HL-60/S4 (cell line): Measurements from ENCODE around the gene XPNPEP2.

Source experiments
- in situ Hi-C: fragments of 300-500 bp; cut with MboI; formaldehyde crosslinking; loops from 2 replicates; pipeline ENCODE4 v1.14.3; 2022; ENCODE audit warnings: low sequenced_read_pairs

Gene XPNPEP2, protein sequence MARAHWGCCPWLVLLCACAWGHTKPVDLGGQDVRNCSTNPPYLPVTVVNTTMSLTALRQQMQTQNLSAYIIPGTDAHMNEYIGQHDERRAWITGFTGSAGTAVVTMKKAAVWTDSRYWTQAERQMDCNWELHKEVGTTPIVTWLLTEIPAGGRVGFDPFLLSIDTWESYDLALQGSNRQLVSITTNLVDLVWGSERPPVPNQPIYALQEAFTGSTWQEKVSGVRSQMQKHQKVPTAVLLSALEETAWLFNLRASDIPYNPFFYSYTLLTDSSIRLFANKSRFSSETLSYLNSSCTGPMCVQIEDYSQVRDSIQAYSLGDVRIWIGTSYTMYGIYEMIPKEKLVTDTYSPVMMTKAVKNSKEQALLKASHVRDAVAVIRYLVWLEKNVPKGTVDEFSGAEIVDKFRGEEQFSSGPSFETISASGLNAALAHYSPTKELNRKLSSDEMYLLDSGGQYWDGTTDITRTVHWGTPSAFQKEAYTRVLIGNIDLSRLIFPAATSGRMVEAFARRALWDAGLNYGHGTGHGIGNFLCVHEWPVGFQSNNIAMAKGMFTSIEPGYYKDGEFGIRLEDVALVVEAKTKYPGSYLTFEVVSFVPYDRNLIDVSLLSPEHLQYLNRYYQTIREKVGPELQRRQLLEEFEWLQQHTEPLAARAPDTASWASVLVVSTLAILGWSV

DNA sequence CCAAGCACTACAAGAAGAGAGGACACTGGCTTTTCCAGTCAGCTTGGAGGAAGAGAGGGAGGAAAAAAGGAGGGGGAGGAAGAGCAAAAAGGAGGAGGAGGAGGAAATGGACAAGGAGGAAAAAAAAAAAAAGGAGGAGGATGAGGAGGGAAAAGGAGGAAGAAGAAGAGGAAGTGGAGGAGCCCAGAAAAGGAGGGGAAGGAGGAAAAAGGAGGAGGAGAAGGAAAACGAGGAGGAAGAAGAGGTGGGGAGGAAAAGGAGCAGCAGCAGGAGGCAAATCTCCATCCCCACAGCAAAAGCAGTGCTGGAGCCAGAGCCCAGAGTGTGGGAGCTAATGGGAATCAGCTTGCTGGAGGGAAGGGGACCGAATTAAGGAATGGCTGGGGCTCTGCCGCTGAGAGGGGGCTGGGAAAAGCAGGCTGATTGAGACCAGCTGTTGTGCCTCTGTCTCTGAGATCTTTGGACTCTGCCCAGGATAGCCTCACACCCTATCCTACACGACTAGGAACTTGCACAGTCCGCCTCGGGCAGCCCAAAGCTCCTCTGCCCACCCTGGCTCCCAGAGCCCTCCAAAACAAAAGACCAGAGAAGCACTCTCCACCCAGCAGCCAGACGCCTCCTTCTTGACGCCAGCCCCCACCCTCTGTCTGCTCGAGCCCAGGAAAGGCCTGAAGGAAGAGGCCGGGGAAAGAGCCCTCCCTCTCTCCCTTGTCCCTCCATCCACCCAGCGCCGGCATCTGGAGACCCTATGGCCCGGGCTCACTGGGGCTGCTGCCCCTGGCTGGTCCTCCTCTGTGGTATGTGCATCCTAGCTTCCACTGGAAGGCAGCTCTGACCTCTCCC, at the start of gene XPNPEP2:
XPNPEP2 (plus strand) TSS at position 514 of the 843 bp plus-strand sequence; CDS start at position 749, 235 bp downstream.
- in situ Hi-C loops = no loop called here

DNA sequence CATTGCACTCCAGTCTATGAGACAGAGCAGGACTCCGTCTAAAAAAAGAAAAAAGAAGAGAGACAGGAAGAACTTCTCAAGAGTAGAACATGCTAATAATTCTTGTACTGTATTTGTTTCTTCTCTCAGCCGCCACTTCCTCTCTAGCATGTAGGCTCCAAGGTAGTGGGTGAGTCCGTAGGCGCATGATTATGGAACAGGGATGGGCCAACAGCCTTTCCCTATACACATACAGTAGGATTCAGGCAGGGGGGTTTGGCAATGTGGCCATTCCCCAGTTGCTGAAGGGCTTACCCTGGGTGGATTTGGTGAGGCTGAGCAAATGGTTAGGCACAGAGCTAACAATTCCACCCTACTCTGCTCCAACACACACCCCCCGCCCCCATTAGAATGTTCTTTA, 49.0 kb upstream of the XPNPEP2 start:
- in situ Hi-C loops = no loop called here

DNA sequence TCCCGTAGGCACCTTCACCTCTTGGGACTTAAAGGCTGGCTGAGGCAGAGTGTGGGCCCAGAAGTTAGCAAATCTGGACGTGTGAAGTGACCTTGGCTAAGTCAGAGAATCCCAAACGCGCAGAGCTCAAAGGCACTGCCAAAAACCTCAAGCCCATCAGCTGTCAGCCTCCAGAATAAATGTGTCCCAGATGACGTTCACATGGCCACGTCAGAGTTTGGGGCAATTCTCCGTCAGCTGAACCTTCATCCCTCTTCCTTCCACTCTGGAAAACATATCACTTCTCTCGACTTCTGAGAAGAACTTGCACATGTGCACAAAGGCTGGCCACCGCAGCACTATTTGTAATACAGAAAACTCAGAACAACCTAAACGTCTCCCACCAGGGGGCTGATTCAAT, 48.3 kb upstream of the XPNPEP2 start:
- in situ Hi-C loops = no loop called here

DNA sequence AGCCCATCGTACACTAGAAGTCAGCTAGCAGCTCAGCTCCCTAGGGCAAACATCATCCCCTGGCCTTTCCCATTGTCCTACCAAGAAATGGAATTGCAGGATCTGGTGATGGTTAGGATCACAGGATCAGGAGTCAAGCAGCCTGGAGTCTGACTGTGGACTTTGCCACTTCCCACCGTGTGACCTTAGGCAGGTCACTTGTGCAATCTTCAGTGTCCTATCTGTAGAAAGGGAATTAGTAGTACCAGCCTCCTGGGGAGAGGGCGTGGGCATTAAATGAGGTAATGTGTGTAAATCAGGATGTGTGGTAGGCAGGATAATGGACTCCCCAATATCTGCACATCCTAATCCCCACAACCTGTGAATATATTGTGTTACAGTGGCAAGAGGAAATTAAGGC, 45.4 kb upstream of the XPNPEP2 start:
- in situ Hi-C loops = no loop called here

DNA sequence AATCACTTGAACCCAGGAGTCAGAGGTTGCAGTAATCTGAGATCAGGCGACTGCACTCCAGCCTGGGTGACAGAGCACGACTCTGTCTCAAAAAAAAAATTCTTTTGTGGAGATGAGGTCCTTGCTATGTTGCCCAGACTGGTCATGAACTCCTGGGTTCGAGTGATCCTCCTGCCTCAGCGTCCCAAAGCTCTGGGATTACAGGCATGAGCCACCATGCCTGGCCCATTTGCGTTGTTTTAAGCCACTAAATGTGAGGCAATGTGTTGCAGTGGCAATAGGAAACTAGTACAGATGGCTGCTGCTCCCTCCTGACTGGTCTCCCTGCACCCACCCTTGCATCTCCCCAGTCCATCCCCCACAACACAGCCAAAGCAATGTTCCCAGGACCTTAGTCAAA, 44.0 kb upstream of the XPNPEP2 start:
- in situ Hi-C loops = no loop called here

DNA sequence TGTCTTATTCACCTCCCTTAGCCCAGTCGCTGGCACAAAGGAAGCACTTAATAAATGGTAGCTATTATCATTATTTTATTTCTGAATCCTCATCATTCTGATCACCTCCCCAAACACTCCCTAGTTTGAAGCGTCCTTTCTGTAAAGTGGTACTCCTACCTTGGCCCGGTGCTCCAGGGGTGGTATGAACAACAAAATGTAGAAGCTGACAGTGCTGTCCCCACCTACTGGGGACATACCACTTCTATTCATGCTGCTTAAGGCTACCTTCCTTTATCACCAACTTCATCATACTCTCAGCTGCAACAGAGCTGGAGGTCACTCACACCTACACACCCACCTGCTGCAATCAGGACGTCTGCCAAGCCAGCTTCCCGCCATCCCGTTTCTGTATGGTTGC, 43.2 kb upstream of the XPNPEP2 start:
- in situ Hi-C loops = no loop called here

DNA sequence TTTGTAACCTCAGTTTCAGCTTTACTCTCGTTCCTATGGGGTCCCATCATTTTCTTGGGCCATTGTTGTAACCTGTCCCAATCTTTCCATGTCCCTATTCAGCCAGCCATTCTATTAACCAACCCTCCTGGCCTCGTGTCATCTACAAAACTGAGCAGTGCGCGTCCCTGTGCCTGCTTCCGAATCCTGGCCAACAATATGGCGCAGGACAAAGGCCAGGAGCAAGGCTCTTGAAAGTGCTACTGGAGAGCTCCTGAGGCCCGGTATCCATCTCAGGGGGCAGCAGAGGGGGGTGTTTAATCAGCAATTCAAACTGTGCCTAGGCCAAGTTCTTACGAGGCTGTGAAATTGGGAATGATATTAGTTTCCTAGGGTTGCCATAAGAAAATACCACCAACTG, 42.8 kb upstream of the XPNPEP2 start:
- in situ Hi-C loops = no loop called here

DNA sequence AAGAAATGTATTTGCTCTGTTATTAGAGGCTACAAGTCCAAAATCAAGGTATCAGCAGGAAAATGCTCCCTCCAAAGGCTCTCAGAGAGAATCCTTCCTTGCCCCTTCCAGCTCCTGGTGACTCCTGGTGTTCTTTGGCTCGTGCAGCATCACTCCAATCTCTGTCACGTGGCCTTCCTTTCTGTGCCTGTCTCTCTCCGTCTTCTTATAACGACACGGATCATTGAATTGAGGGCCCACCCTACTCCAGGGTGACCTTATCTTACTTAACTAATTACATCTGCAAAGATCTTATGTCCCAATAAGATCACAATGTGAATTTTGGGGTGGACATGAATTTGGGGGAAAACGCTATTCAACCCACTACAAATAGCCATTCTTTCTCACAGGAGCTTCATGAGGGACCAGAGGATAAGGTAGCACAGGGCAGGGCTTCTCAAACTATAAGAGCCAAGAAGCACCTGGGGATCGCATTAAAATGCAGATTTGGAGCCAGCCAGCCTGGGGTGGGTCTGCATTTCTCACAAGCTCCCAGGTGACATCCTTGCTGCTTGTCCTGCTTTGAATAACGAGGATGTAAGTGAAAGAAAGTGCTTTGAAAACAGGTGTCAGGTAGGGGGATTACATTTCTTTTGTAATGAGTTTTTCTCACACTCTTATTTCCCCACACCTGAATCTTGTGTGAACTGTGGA, 42.2 kb upstream of the XPNPEP2 start:
- in situ Hi-C loops = no loop called here

DNA sequence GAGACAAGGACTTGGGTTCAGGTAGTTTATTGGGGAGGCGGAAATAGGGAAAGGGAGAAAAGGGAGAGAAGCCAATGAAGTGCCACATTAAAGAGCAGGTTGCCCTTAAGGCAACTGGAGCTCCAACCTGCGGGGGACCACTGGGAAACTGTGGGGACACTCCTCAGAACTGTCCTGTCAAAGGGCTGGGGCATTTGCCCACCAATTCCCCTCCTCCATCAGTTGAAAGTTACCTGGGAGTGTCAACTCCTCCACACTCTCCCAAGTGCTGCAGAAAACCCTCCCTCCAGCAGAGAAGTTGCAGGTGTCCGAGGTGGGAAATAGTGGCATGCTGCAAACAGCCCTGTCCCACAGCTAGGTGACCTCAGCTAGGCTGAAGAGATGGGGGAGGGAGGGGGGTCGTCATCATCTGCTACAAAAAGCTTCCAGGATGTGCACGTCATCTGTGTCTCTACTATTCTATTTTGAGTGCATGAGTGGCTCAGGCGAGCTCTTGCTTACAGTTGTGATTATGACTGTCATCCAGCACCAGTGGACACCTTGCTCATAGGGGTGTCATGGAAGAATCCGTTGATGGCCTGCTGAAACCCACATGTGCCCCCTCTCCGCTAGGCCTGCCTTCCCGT, 41.5 kb upstream of the XPNPEP2 start:
- in situ Hi-C loops = no loop called here

DNA sequence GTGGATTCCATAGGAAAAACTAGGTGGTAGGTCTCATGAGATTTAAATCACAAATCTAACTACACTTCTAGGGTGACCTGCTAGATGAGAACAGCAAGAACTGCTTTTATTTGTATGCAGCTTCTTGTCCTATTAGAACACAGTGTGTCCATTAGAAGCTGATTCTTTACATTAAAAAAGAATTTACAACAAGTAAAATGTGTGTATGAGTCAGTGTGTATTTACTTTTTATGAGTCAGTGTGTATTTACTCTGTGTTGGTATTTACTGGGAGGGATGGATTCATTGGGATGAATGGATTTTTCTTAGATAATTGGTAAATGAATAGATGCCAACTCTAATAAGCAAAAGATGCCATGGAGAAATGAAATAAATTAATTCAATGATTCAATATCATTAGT, 40.6 kb upstream of the XPNPEP2 start:
- in situ Hi-C loops = no loop called here

DNA sequence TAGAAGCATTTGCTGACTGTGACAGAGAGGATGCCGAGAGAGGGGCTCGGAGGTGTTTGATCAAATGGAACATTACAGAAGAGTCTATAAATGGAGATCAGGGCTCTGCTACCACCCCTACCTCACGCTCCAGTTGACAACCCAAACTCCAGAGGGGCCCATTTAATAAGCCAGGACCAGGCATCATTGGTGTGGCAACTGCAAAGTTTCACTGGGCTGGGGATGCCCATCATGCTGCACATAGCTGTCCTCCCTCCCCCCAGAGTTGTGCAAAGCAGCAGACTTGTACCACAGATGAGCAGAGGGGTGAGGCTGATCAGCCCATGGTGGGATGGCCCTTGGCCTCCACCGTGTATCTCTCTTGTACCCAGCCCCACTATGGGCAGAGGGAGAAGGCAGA, 38.2 kb upstream of the XPNPEP2 start:
- in situ Hi-C loops = no loop called here

DNA sequence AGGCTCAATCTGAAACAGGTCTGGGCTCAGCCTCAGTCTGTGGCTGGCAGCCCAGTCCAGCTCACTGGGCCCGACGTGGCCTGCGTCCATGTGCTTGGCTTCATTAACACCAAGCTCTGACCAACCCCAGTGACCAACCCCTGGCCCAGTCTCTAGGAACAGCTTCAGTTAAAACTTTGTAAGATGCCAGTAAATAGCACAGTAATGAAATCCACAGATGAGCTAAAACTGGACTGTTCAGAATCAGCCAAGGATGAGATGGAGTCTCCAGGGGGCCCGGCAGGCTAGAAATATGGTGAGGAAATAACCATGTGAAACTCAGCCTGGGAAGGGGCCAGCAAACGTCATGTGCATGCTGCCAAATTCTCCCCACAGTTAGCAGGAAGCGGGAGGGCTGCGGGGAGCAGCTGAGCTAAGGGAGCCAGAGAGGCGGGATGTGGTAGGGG, 37.1 kb upstream of the XPNPEP2 start:
- in situ Hi-C loops = no loop called here

DNA sequence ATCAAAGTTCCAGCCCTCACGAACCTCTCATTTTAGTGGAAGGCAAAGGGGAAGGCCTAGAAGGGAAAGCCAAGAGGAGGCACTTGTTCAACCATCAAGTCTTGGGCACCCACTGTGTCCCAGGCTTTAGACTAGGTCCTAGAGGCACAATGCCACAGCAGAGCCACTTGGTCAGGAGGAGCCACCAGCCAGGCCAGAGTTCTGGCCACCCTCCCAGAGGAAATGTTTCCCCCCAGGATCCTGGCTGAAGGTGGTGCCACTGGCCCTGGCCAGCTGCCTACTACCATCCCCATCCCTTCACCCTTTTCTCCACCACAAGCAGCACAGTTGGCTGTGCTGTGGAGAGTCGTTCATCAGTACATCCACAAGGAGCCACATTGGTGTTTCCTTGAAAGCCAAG, 34.3 kb upstream of the XPNPEP2 start:
- in situ Hi-C loops = no loop called here

DNA sequence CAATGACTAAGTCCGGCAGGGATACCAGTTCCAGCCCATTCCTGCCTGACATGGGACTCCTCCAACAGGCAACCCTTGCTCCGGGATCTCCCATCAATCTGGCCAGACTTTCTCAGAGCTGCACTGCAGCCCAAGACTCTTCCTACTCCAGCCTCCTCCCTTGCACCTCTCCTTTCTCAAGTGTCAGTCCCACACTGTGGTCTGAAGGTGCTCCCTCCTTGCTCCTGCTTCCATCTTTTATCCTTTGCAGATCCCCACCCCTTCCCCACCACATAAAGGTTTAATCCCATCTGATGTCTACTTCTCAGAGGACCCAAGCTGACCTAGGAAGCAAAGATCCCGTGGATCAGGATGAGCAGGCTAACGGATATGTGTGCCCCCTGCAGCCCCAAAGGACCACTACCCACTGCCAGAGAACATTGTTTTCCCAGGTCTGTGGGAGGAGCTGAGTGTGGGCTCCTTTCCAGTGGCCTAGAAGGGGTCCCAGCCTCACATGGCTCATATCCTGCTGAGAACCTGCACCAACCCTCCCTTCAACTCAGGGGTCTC, 33.3 kb upstream of the XPNPEP2 start:
- in situ Hi-C loops = no loop called here

DNA sequence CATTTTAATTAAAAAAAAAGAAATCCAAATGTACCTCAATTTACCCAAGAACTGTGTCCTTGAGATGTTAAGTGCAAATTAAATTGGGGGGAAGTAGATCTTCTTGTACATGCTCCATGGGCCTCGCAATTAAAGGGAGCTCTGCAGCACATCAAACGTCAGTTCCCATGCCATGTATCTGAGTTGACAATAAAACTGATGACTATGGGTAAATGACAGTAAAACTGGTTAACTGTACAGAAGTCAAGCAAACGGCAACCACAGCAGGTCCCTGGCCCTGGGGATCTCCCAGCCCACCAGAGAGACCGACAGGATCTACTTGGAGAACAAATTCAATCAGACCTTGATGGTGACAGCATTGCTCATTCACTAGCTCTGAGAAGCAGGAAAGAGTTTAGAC, 32.8 kb upstream of the XPNPEP2 start:
- in situ Hi-C loops = no loop called here

DNA sequence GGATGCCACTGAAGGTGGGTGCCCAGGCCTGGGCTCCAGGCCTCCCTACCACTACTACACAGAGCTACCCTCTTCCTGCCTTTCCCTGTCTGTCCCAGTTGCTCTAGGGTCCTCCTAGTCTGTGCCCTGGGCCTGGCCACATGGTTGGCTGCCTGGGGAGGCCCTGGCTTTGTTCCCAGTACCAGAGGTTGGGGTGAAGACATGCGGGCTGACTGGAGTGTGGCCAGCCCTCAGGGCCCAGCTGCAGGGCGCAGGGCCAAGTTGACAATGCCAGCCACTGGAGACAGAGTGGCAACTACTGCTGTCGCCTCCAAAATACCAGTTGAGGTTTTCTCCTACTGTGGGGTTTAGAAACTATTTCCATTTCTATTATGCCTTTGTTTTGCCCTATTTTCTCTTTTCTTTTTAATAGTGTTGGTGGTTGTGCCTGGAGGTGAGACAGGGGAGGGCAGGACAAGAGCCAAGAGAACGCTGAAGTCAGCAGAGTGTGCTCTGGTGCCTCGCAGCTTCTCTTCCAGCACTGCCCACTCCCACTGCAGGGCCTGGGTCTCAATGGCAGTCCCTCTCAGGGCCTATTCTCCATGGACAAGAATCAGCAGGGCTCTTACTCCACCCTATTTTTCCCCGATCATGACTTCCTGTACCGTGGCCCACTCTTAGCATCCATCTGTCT, 32.2 kb upstream of the XPNPEP2 start:
- in situ Hi-C loops = no loop called here

DNA sequence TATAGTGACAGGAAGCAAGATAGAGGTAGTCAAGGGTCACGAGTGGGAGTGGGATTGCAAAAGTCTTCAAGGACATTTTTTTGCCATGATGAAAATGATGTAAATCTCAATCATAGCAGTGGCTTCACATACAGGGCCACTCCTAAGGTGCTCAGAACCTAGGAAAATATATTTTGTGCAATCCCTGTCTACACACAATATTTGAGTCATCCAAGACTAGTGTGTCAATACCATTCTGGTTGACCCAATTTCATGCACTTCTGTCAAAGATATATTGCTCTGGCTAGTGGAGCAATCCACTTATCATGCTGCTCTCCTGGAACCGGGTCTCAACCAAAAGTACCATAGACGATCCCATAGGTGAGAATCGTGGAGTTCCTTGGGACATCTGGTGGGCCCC, 24.2 kb upstream of the XPNPEP2 start:
- in situ Hi-C loops = no loop called here

DNA sequence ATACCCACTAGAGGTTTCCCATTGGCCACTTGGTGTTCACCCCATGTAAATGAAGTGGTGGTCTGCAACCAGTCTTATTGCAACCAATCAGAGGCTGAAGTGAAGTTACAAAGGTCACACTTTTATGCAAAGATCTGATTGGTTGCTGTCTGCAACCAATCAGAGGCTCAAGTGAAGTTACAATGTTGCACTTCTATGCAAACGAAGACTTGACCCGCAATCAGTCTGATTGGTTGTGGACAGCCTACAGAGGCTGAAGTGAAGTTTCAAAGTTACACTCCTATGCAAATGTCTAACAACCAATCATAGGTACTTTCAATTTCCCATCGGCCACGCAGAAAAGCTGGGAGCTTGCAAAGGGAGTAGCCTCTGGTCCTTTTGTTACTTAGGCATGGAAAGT, 22.3 kb upstream of the XPNPEP2 start:
- in situ Hi-C loops = no loop called here

DNA sequence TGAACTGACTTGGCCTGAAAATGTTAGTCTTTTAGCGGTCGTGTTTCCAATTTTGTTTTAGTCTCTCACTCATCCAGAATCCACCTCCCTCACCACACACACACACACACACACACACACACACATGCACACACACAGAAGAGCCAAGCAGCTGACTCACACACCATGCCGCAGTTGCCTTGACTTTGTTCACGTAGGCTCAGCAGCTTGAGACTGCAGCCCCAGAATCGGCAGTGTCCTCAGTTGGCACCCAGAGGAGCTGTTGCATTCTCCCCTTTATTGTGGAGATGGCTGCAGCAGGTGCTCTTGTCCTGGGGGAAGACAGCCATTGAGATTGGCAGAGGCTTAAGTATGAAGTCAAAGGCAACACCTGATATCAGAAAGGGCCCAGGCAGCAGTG, 20.9 kb upstream of the XPNPEP2 start:
- in situ Hi-C loops = no loop called here

DNA sequence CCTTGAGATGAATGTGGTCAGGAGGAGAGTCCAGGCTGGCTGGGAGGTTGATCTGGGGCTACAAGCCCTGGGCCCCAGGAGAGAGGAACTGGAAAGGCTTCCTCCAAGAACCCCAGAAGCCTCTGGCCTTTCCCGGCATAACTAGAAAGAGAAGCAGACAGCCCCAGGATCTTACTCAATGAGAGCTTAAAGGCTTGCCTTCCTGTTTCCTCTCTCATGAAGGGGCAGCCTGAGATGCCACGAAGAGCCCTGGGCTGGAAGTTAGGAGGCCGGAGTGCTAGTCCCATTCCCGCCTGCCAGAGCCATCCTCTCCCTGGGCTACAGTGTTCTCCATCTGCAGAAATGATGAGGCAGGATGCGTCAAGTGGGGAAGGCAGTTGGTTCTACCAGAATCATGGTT, 20.1 kb upstream of the XPNPEP2 start:
- in situ Hi-C loops = no loop called here
